ENCODE measurements around the gene STOM.

Gene STOM

GRCh38 chr9:121333950-121334773, 35.9 kb downstream of the STOM start:
- TF ChIP-seq POLR2AphosphoS5 (IDR thresholded peaks at IDR 0.05; ENCODE audit: low read depth, low read length) = no peak
- TF ChIP-seq POU2F2 (IDR thresholded peaks at IDR 0.05; ENCODE audit: low read depth, low read length) = no peak
- TF ChIP-seq PAX5 (IDR thresholded peaks at IDR 0.05; ENCODE audit: insufficient read depth, low read length, severe bottlenecking) = no peak
- TF ChIP-seq TAF1 (IDR thresholded peaks at IDR 0.05; ENCODE audit: low read depth, low read length) = no peak
- TF ChIP-seq POLR2A (IDR thresholded peaks at IDR 0.05; ENCODE audit: low read depth, low read length) = no peak
- no peak for TF ChIP-seq SPI1 (IDR thresholded peaks at IDR 0.05; ENCODE audit: low read depth, low read length)
- FAIRE-seq = no peak
- DNase-seq (ENCODE audit: insufficient read length, low spot score) = no peak

- DNase-seq (ENCODE audit: insufficient read length, low spot score) (no peak), FAIRE-seq (no peak)
- TF ChIP-seq PAX5 (IDR thresholded peaks at IDR 0.05; ENCODE audit: insufficient read depth, low read length, severe bottlenecking) = no peak
- no peak for TF ChIP-seq POLR2A (IDR thresholded peaks at IDR 0.05; ENCODE audit: low read depth, low read length)
- TF ChIP-seq SPI1 (IDR thresholded peaks at IDR 0.05; ENCODE audit: low read depth, low read length) = no peak
- TF ChIP-seq POU2F2 (IDR thresholded peaks at IDR 0.05; ENCODE audit: low read depth, low read length) = no peak
- TF ChIP-seq POLR2AphosphoS5 (IDR thresholded peaks at IDR 0.05; ENCODE audit: low read depth, low read length) = no peak
- TF ChIP-seq TAF1 (IDR thresholded peaks at IDR 0.05; ENCODE audit: low read depth, low read length) = no peak
Observed at GRCh38 chr9:121331992-121332685, 37.9 kb downstream of the STOM start.

GRCh38 chr9:121331549-121331948, 38.5 kb downstream of the STOM start:
- TF ChIP-seq SPI1 (IDR thresholded peaks at IDR 0.05; ENCODE audit: low read depth, low read length) = no peak
- TF ChIP-seq PAX5 (IDR thresholded peaks at IDR 0.05; ENCODE audit: insufficient read depth, low read length, severe bottlenecking) = no peak
- FAIRE-seq (no peak), DNase-seq (ENCODE audit: insufficient read length, low spot score) (no peak)

- no peak for TF ChIP-seq PAX5 (IDR thresholded peaks at IDR 0.05; ENCODE audit: insufficient read depth, low read length, severe bottlenecking)
- no peak for TF ChIP-seq POU2F2 (IDR thresholded peaks at IDR 0.05; ENCODE audit: low read depth, low read length)
- 0 out of 2 replicates have a peak, but pooled peaks have one; percentile 28 for TF ChIP-seq SPI1 (IDR thresholded peaks at IDR 0.05; ENCODE audit: low read depth, low read length)
- no peak for FAIRE-seq
- DNase-seq (ENCODE audit: insufficient read length, low spot score) = no peak
Observed at GRCh38 chr9:121328876-121329681, 41.0 kb downstream of the STOM start.

GRCh38 chr9:121328476-121328875, 41.6 kb downstream of the STOM start:
- FAIRE-seq = no peak
- DNase-seq (ENCODE audit: insufficient read length, low spot score) = no peak
- TF ChIP-seq POLR2AphosphoS5 (IDR thresholded peaks at IDR 0.05; ENCODE audit: low read depth, low read length) = no peak

GRCh38 chr9:121326901-121327613, 43.0 kb downstream of the STOM start:
- FAIRE-seq = no peak
- TF ChIP-seq POLR2AphosphoS5 (IDR thresholded peaks at IDR 0.05; ENCODE audit: low read depth, low read length) (no peak), PAX5 (IDR thresholded peaks at IDR 0.05; ENCODE audit: insufficient read depth, low read length, severe bottlenecking) (no peak), SPI1 (IDR thresholded peaks at IDR 0.05; ENCODE audit: low read depth, low read length) (no peak), TAF1 (IDR thresholded peaks at IDR 0.05; ENCODE audit: low read depth, low read length) (no peak), POU2F2 (IDR thresholded peaks at IDR 0.05; ENCODE audit: low read depth, low read length) (no peak), POLR2A (IDR thresholded peaks at IDR 0.05; ENCODE audit: low read depth, low read length) (no peak)
- DNase-seq (ENCODE audit: insufficient read length, low spot score) = no peak

GRCh38 chr9:121326130-121326838, 43.8 kb downstream of the STOM start:
- no peak for FAIRE-seq
- no peak for DNase-seq (ENCODE audit: insufficient read length, low spot score)
- no peak for TF ChIP-seq POLR2AphosphoS5 (IDR thresholded peaks at IDR 0.05; ENCODE audit: low read depth, low read length)
- TF ChIP-seq TAF1 (IDR thresholded peaks at IDR 0.05; ENCODE audit: low read depth, low read length) = no peak
- TF ChIP-seq SPI1 (IDR thresholded peaks at IDR 0.05; ENCODE audit: low read depth, low read length) = no peak
- TF ChIP-seq POU2F2 (IDR thresholded peaks at IDR 0.05; ENCODE audit: low read depth, low read length) = no peak
- TF ChIP-seq POLR2A (IDR thresholded peaks at IDR 0.05; ENCODE audit: low read depth, low read length) = no peak
- no peak for TF ChIP-seq PAX5 (IDR thresholded peaks at IDR 0.05; ENCODE audit: insufficient read depth, low read length, severe bottlenecking)

GRCh38 chr9:121325387-121325786, 44.7 kb downstream of the STOM start:
- DNase-seq (ENCODE audit: insufficient read length, low spot score) = no peak

More at GRCh38 chr9:121325387-121325786, 44.7 kb downstream of the STOM start:
- TF ChIP-seq POU2F2 (IDR thresholded peaks at IDR 0.05; ENCODE audit: low read depth, low read length) (no peak), TAF1 (IDR thresholded peaks at IDR 0.05; ENCODE audit: low read depth, low read length) (no peak), SPI1 (IDR thresholded peaks at IDR 0.05; ENCODE audit: low read depth, low read length) (no peak), POLR2A (IDR thresholded peaks at IDR 0.05; ENCODE audit: low read depth, low read length) (no peak), POLR2AphosphoS5 (IDR thresholded peaks at IDR 0.05; ENCODE audit: low read depth, low read length) (no peak), PAX5 (IDR thresholded peaks at IDR 0.05; ENCODE audit: insufficient read depth, low read length, severe bottlenecking) (no peak)
- FAIRE-seq = no peak

Measured in GM12891 (cell line).